DND-41 (cell line): ENCODE measurements around the gene BIRC7.

ENCODE experiments used
- ATAC-seq: fragments of 200-7000 bp; cut with Tn5 transposase; 3 replicates; pipeline ENCODE4 v1.9.1; 2021; ENCODE audit warnings: low read depth; ENCODE audit not compliant: insufficient read depth
- DNase-seq: peaks from one replicate; pipeline ENCODE4 v3.0.0-alpha.2; 2020
- H2AFZ ChIP-seq: 2 replicates; pipeline ENCODE4 v1.6.0; 2012; ENCODE audit warnings: low read depth, low read length
- H3K27ac ChIP-seq: 2 replicates; pipeline ENCODE4 v1.5.1; 2012; ENCODE audit warnings: low read length, inconsistent platforms
- H3K27me3 ChIP-seq: fragments of 200-600 bp; sonication (generic); 2 replicates; pipeline ENCODE4 v1.6.0; 2012; ENCODE audit warnings: low read length, mild to moderate bottlenecking, inconsistent platforms; ENCODE audit not compliant: insufficient read depth, poor library complexity
- H3K36me3 ChIP-seq: 2 replicates; pipeline ENCODE4 v1.5.1; 2012; ENCODE audit warnings: low read length, inconsistent platforms; ENCODE audit not compliant: insufficient read depth
- H3K4me1 ChIP-seq: 2 replicates; pipeline ENCODE4 v1.5.1; 2012; ENCODE audit warnings: mild to moderate bottlenecking, low read length; ENCODE audit not compliant: insufficient read depth
- H3K4me2 ChIP-seq: 2 replicates; pipeline ENCODE4 v1.6.0; 2012; ENCODE audit warnings: mild to moderate bottlenecking, moderate library complexity, low read length, inconsistent platforms; ENCODE audit not compliant: insufficient read depth
- H3K4me3 ChIP-seq, 2 experiments: fragments of 200-600 bp in 1 of 2; shearing (Covaris generic) in 1 of 2; 2 replicates each; pipeline ENCODE4 v1.5.1; 2012 to 2016; ENCODE audit warnings: inconsistent platforms in 2 of 2, low read length in 2 of 2, mild to moderate bottlenecking in 2 of 2, low read depth in 1 of 2, moderate library complexity in 1 of 2
- H3K79me2 ChIP-seq: 2 replicates; pipeline ENCODE4 v1.6.0; 2012; ENCODE audit warnings: low read length, inconsistent platforms; ENCODE audit not compliant: insufficient read depth
- H3K9ac ChIP-seq: 2 replicates; pipeline ENCODE4 v1.6.0; 2012; ENCODE audit warnings: low read depth, mild to moderate bottlenecking, inconsistent platforms, low read length, moderate library complexity
- H3K9me3 ChIP-seq: 2 replicates; pipeline ENCODE4 v1.5.1; 2012; ENCODE audit warnings: low read length, moderate library complexity, mild to moderate bottlenecking, inconsistent platforms; ENCODE audit not compliant: insufficient read depth, severe bottlenecking
- H4K20me1 ChIP-seq: 2 replicates; pipeline ENCODE4 v1.6.0; 2012; ENCODE audit warnings: low read length; ENCODE audit not compliant: insufficient read depth
- EZH2 ChIP-seq: IDR thresholded peaks from 3 replicates; pipeline ENCODE4 v1.6.1; 2012; ENCODE audit warnings: borderline replicate concordance, low read depth, mild to moderate bottlenecking, moderate library complexity, low read length, inconsistent platforms; ENCODE audit not compliant: severe bottlenecking
- TF ChIP-seq, protein P1 (sequence below): IDR thresholded peaks from 2 replicates; pipeline ENCODE4 v1.5.1; 2012; ENCODE audit warnings: borderline replicate concordance, low read length, moderate library complexity, mild to moderate bottlenecking; ENCODE audit not compliant: poor library complexity, severe bottlenecking; ENCODE audit errors: extremely low read depth

Gene BIRC7

DNA sequence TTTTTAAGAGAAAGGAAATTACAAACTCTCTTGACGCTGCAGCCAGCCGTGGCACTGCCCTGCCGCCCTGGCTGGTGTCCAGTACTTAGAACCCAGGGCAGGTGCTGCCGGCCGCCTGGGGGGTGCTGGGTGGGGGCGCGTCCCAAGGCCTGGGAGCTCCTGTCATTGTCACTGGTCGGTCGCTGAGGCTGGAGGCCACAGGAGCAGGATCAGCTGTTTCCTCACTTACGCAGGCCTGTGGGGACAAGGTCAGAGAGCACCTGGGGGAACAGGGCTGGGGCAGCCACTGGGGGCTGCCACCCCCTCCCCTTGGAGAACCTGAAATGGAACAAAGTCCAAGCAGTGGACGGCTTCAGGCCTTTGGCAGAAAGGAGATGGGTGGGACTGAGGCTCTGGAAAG is 5.6 kb downstream of the BIRC7 start:
- ATAC-seq (no peak), DNase-seq (no peak)
- no peaks in the 10 kb centered on the region for H3K79me2 ChIP-seq
- no peaks in the 10 kb centered on the region for H3K9me3 ChIP-seq
- no peak overlapping the region for H3K27ac ChIP-seq
- H3K4me1 ChIP-seq: no peaks in the 10 kb centered on the region
- H3K27me3 ChIP-seq: peaks cover 8% of the 10 kb centered on the region
- H3K36me3 ChIP-seq: no peaks in the 10 kb centered on the region
- H2AFZ ChIP-seq: no peak overlapping the region
- H4K20me1 ChIP-seq: peaks cover 17% of the 10 kb centered on the region
- no peak for TF ChIP-seq EZH2
- TF ChIP-seq, protein P1, sequence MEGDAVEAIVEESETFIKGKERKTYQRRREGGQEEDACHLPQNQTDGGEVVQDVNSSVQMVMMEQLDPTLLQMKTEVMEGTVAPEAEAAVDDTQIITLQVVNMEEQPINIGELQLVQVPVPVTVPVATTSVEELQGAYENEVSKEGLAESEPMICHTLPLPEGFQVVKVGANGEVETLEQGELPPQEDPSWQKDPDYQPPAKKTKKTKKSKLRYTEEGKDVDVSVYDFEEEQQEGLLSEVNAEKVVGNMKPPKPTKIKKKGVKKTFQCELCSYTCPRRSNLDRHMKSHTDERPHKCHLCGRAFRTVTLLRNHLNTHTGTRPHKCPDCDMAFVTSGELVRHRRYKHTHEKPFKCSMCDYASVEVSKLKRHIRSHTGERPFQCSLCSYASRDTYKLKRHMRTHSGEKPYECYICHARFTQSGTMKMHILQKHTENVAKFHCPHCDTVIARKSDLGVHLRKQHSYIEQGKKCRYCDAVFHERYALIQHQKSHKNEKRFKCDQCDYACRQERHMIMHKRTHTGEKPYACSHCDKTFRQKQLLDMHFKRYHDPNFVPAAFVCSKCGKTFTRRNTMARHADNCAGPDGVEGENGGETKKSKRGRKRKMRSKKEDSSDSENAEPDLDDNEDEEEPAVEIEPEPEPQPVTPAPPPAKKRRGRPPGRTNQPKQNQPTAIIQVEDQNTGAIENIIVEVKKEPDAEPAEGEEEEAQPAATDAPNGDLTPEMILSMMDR: no peak
- no peak overlapping the region for H3K4me2 ChIP-seq
- H3K9ac ChIP-seq: no peak overlapping the region
- H3K4me3 ChIP-seq: no peak overlapping the region

DNA sequence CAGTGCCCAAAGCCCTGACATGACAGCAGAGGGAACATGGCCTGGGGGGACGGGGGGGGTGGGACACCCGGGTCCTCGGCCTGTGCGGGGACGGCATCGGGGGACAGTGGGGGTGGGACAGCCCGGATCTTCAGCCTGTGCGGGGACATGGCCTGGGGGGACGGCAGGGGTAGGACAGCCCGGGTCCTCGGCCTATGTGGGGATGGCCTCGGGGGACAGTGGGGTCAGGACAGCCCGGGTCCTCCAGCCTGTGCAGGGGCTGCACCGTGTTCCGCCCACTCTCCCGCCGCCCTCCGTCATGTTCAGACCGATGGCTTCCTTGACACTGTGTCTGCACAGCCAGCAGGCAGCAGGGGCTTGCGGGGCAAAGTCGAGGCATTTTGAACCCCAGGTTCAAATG is 7.0 kb downstream of the BIRC7 start:
- Histone ChIP-seq H3K27me3 (peaks cover 8% of the 10 kb centered on the region), H3K36me3 (no peaks in the 10 kb centered on the region), H4K20me1 (peaks cover 15% of the 10 kb centered on the region), H3K4me2 (no peak overlapping the region), H3K27ac (no peak overlapping the region), H3K9me3 (no peaks in the 10 kb centered on the region), H3K4me1 (no peaks in the 10 kb centered on the region), H2AFZ (no peak overlapping the region), H3K9ac (no peak overlapping the region), H3K79me2 (no peaks in the 10 kb centered on the region), H3K4me3 (no peak overlapping the region)
- DNase-seq: no peak
- ATAC-seq: no peak
- TF ChIP-seq EZH2: no peak
- TF ChIP-seq, protein P1: no peak

DNA sequence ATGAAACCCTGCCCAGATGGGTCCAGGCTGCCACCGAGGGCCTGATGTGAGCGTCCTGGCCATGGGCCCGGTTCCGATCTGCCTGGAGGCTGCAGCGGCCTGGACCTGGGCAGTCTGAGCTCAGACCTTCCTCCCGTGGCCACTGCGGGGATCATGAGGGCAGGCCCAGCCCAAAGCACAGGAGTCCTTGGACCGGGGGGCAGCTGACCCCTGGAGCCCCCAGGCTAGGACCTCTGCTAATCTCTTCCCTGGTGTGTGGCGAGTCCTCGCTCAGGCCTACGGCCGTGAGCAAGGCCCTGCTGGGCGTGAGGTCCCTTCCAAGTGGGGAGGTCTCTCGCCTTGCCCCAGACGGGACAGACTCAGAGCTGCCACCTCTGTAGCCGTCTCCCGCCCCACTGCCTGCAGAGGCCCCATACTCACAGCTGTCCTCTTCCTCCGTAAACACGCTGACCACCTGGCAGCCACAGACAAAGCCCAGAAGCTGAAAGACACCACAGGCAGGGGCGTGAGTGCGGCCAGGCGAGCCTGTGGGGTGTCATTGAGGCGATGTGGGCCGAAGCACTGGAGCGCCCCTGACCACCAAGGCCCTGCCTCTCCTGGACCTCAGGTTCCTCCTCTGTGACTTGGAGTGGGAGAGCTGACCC is 8.0 kb downstream of the BIRC7 start:
- Histone ChIP-seq H3K79me2 (no peaks in the 10 kb centered on the region), H3K4me1 (no peaks in the 10 kb centered on the region), H4K20me1 (peaks cover 15% of the 10 kb centered on the region), H3K4me2 (no peak overlapping the region), H3K9ac (no peak overlapping the region), H2AFZ (no peak overlapping the region), H3K27ac (no peak overlapping the region), H3K36me3 (no peaks in the 10 kb centered on the region), H3K27me3 (peaks cover 8% of the 10 kb centered on the region), H3K9me3 (no peaks in the 10 kb centered on the region), H3K4me3 (no peak overlapping the region)
- TF ChIP-seq EZH2: no peak
- TF ChIP-seq, protein P1: no peak
- no peak for DNase-seq
- ATAC-seq: no peak

DNA sequence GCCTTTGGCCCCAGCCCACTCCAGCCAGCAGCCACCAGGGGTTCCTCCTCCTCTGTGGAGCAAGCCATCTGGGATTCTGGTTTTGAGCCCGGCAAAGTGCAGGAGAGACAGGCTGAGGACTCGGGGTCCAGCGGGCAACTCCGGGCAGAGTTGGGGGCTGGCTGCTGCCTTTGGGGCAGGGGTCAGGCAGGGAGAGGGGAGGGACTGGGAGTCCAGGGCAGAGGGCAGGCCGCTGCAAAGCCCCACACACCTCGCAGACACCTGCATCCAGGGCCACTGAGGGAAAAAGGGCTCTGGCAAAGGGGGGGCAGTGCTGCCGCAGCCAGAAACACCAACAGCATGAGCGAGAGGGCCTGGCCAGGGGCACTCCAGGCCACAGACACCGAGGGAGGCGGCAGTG is 8.8 kb downstream of the BIRC7 start:
- ATAC-seq (no peak), DNase-seq (no peak)
- Histone ChIP-seq H3K27me3 (peaks cover 8% of the 10 kb centered on the region), H3K27ac (no peak overlapping the region), H3K4me3 (no peak overlapping the region), H4K20me1 (peaks cover 13% of the 10 kb centered on the region), H3K36me3 (no peaks in the 10 kb centered on the region), H2AFZ (no peak overlapping the region), H3K9me3 (no peaks in the 10 kb centered on the region), H3K79me2 (no peaks in the 10 kb centered on the region), H3K4me1 (no peaks in the 10 kb centered on the region), H3K9ac (no peak overlapping the region), H3K4me2 (no peak overlapping the region)
- TF ChIP-seq EZH2: no peak
- TF ChIP-seq, protein P1: no peak
